Right lobe of liver (tissue), 4 donors: ENCODE data around the gene ASH1L.

Experiments
- CTCF ChIP-seq, 4 donors: fragments of 200-600 bp in 3 of 4; fragments of 450-650 bp in 1 of 4; IDR thresholded peaks; one replicate each; pipeline versions ENCODE4 v1.5.1 to v1.8.0; 2016 to 2022; ENCODE audit warnings: antibody characterized with exemption in 4 of 4, mild to moderate bottlenecking in 2 of 4
- POLR2A ChIP-seq: fragments of 450-650 bp; IDR thresholded peaks from one replicate; pipeline ENCODE4 v1.6.1; 2017; ENCODE audit warnings: antibody characterized with exemption, mild to moderate bottlenecking
- donor health status: DM: no; HTN: no; CAD: no.
- donor health status: DM: no; HTN: no; CAD: no.
- donor health status: DM: no; HTN: yes; CAD: no.

GRCh38 chr1:155499263-155499662 lies 63.3 kb downstream of the ASH1L start:
- TF ChIP-seq CTCF (IDR thresholded peaks at IDR 0.05), result no peak
- no peak for TF ChIP-seq POLR2A
